A204.1 (cell line): ENCODE results near the gene GPC6.

Experiments used
- FAIRE-seq: peaks from 2 replicates; lab custom pipeline; 2012; peaks lifted over from hg19 to GRCh38; lab: Jason Lieb, UNC

The GPC6 gene

DNA sequence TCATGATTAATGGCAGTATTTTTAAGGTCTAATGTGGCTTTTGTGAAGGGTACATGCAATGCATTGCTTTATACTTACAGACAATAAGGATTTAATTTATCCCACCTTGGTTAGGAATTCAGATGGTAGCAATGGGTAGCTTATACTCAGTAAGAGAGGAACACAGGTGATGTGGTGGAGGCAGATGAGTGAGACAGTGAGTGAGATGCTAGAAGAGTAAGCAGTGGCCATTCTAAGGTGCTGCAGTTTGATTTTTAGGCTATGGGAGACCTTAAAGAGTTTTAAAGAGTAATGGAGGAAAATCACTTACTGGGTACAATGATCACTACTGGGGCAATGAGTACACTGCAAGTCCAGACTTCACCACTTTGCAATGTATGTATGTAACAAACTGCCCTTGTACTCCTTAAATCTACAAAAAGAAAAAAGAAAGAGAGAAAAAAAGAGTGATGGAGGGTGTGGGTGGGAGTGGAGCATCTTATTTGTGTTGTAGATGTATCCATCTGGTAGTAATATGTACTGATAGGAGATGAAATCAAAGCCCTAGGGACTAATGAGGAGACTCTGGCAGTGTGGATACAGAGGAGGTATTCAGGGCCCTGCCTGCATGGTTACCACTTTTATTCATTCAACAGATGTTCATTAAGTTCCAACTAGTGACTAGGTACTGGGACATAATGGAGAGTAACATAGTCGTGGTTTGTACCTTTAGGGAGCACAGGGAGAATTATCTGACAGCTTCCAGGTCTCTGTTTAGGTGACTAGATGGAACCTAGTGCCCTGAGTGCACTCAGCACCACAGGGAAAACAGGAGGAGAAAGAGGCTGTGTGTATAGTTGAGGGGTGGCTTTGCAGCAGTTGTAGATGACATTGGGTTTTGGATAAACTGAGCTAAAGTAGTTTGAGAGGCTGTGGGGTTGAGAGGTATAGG, 99.0 kb downstream of the GPC6 start:
- no peak for FAIRE-seq

DNA sequence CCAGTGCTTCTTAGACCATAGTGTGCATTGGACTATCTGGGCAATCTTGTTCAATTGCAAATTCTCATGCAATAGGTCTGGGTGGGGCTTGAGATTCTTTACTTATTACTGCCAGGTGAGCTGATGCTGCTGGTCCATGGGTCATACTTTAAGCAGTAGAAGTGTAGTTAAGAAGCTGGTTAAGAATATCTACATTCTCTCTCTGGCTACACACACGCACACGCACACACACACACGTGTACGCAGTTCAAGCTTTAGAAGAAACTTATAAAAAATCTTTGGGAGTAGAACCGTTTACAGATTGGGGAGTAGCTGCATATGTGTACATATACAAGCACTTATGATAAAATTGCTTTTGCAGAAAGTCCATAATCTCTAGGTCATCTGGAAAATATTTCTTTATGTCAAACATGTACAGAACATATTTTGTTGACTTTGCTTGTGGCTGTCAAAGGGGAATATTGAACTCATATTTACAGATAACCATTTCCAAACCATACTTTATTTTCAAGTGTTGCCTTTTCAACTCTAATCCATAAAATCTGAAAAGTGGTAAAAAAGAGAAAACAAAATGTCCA, 99.7 kb downstream of the GPC6 start:
- no peak for FAIRE-seq

DNA sequence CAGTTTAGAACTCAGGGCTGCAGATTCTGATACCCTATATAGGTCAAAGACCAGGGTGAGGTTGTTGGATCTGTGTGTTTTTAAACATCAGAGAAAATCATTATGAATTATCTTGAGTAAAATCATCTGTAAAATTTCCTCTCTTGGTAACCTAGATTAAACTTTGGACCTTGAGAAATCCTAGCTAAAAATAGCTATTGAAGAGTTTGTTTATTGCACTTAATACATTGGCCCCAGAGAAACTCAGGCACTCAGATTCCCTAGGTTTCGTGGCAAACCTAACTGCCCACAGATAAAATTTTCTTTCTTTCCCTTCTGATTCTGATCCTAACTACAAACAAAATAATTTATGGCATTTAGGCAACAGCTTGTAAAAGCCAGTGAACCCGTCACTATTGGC, 102.3 kb downstream of the GPC6 start:
- no peak for FAIRE-seq

GRCh38 chr13:93336728-93337127, 110.1 kb downstream of the GPC6 start:
- FAIRE-seq = no peak

DNA sequence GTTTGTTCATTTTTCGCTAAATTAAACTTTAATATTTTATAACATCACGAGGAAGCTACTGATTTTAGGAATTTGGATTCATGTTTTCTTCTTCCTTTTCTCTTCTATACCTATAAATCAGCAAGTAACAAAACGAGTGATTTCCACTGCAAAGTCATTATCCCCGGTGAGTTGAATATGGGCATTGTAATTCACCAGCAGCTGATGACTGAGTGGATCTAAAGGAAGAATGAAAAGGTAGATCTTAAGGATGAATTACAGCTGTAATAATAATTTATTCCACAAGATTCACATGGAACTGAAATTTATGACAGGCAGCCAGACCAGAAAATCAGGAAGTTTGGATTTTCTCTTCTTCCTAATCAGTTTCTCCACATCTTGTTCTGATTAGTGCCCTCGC, 111.4 kb downstream of the GPC6 start:
- FAIRE-seq = no peak

GRCh38 chr13:93338906-93339305, 112.3 kb downstream of the GPC6 start:
- no peak for FAIRE-seq

- no peak for FAIRE-seq
These were observed 112.9 kb downstream of the GPC6 start for GRCh38 chr13:93339550-93339949.

DNA sequence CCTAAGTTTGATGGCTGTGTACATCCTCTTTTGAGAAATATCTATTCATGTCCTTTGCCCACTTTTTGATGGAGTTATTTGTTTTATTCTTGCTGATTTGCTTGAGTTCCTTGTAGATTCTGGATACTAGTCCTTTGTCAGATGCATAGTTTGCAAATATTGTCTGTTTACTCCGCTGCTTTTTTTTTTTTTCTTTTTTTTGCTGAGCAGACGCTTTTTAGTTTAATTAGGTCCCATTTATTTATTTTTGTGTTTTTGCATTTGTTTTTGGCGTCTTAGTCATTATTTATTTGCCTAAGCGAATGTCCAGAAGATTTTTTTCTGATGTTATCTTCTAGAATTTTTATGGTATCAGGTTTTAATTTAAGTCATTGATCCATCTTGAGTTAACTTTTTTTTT, 114.9 kb downstream of the GPC6 start:
- no peak for FAIRE-seq

DNA sequence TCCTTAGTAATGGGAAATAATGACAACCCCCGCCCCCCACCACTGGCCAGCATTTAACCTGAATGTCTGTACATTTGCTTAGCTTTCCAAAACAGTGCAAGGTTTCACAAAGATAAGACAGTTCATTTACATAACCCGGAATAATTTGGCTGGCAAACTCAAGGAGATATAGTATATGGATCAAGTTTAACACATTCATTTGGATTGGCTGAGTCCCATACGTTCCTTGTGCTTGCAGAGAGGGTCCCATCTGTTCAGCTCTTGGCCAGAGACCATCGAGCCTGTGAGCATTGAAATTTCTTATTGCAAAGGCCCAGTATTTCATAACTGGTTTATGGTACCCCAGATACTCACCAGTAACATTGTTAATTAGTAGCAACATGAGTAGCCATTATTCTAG, 116.5 kb downstream of the GPC6 start:
- no peak for FAIRE-seq

DNA sequence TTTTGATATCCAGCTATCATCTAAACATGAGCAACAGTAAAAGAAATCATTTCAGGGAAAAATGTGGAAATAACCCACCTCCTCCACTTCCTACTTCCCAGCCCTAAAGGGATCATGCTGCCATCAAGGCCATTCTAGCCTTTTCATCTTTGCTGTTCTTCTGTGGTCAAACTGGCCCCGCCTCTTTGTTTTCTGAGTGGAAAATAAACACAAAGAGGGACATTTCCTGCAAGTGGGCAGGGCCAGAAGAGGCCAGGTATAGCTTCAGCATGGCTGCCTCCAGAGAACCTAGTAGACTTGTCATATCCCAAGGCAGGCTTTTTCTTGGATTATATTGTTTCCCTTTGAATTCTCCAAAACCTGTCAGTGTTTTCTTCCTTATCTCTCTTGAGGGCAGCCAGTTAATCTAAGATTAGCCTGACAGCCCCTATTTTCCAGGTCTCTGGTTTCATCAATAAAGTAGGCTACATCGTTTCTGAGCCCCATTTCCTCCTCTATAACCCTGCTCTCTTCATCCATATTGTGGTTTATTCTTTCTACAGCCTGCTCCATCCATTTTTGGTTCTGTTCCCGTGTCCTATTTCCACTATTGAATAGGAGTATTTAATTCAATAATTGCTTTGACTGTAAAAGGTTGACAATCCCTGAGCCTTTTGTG, 117.6 kb downstream of the GPC6 start:
- FAIRE-seq = no peak

DNA sequence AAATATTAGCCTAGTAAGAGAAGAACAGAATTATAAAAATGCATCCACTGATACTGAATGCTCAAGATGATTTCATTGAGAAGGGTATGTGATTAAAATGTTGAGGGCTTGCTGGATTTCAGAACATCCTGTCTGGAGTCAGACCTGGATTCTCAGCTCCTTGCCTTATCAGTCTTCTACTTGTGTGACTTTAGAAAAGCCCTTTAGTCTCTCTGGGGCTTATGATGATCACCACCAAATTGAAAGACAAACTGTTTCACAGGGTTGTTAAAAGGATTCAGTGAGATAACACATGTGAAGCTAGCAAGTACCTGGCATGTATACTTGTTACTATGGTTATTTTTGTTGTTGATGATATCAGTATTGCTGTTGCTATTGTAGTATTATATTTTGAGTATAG, 118.4 kb downstream of the GPC6 start:
- FAIRE-seq = no peak

DNA sequence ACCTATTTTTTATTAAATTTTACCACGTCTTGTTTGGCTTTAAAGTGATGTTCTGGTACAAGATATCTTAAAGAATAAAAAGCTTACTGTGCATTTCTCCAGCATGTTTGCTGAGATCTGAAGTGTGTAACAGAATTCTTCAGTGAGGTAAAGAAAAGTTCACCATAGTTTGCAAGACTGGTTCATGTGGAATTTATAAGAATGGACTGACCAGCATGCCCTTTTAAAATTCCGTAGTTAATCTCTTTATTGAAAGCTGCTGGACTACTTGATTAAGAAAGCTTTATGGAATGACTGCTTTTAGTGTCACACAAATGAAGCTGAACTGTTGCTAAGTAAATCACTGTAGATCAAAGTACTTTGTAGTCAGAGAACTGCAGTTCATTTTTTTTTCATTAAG, 119.2 kb downstream of the GPC6 start:
- FAIRE-seq = no peak

DNA sequence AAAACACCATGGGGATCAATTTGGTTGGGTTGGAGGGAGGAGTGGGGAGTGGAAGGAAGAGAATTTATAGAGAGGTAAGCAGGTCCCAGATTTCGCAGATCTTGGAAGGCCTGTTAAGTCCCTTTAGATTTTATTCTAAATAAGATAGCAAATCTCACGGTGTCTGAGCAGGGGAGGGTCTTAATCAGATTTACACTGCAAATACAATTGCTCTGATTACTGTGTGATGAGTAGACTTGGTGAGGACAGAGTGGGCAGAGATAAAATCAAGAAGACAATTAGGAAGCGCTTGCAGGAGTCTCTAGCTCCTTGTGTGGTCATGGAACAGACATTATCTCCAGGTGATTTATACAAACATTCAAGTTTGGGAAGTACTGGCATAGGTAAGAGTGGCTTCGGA, 126.0 kb downstream of the GPC6 start:
- no peak for FAIRE-seq

DNA sequence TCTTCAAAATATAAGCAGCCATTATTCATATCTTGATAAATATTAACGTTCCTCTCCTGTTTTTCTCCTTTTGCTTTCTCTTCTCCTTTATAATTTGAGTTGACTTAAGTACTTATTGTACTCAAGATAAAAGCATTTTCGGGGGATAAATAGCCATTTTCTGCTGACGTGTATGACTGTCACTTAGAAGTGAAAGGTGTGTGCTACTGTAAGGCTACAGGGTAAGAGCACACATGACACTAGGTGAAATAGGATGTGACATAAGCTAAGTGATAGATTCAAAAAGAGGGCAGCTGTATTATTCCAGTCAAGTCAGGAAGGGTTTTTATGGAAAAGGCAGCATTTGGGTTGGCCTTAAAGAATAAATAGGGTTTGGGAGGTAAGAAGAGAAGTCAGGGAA, 128.5 kb downstream of the GPC6 start:
- FAIRE-seq = no peak

- FAIRE-seq = no peak
These were observed 129.9 kb downstream of the GPC6 start for GRCh38 chr13:93356469-93356868.

DNA sequence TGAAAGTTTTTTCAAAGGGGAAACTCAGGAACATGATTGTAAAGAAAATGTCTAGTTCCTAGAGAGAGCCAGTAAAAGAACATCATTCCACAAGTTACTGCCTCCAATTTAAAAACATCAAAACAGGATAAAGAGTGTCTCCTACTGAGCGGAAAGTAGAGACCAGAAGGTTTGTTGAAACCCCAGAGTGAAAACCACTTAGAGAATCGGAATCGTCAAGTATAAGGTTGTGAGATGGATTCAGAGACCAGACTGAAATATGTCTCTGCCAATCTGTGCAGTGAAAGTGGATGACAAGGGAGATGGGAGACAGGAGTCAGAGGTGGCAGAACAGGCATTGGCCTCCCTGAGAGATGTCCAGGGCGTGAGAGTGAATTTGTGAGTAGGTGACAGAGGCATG, 133.4 kb downstream of the GPC6 start:
- FAIRE-seq = no peak

DNA sequence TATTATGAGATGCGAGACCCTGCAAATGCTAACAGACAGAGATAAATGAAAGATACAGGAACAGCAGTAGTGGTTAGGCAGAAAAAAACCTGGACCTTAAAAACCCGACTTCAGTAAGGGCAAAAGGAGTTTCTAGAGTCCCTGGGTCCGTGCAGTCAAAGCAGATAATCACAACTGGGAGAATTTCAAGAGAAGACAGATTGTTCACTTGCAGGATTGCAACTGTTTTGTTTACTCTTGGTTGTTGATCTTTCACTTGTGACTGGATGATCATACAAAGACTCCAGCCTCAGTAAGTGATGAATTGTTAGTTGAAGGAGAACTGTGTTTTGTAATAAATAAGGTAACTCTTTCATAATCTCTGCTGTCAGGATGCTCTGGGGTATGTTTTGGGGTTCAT, 135.1 kb downstream of the GPC6 start:
- no peak for FAIRE-seq

DNA sequence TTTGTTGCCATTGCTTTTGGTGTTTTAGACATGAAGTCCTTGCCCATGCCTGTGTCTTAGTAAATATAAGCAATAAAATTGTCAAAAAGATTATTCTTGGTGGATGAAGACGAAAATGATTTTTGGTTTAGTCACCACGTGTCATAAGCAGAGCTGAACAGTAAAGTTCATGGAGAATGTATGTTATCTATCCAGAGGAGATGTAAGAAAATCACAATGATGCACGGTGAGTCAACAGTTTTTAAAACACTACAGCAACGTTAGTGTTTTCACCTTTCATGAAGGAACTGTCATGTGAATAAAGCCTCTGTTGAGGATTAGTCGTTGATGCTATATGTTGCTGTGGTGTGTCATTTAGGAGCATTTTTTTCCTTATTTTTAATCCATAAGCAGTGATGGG, 137.6 kb downstream of the GPC6 start:
- FAIRE-seq = no peak

- FAIRE-seq = no peak
These were observed 141.7 kb downstream of the GPC6 start for GRCh38 chr13:93368296-93368695.

- no peak for FAIRE-seq
These were observed 142.1 kb downstream of the GPC6 start for GRCh38 chr13:93368718-93369117.

DNA sequence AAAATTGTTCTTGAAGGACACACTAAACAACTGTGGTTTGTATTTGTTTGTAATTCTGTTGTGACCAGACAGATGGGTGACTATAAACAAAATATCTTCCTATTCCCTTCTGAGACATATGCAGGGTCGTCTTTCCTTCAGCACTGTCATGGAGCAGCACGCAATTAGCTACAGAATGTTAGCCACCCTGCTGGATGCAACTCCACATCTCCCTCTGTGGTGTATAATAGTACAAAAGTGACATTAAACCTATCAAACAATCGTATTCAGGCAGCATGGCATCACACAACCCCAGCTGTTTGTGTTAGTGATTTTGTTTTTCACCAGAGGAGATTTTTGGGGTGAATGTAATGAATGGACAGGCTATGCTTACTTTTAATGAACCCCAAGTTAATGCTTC, 146.2 kb downstream of the GPC6 start:
- no peak for FAIRE-seq

DNA sequence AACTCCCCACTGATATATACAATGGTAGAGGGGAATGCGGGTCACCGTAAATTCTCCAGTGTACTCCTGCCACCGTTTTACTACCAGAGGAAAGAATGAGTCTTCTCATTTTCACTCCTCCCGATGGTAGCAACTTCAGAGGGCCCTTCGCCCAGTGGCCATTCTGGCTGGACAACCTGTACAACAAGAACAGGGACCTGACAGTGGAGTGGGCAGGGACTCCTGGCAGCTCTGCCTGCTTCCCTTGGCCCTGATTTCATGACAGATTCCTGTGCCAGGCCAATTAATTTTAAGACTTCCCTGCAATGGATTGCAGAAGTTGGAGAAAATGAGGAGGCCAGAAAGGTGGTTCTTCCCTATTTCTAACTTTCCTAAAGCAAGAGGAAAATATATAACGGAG, 148.9 kb downstream of the GPC6 start:
- no peak for FAIRE-seq

GRCh38 chr13:93377196-93377595, 150.6 kb downstream of the GPC6 start:
- no peak for FAIRE-seq

- no peak for FAIRE-seq
These were observed 151.6 kb downstream of the GPC6 start for GRCh38 chr13:93378184-93378583.
